Measurements from ENCODE around the gene MSI2.

DNA sequence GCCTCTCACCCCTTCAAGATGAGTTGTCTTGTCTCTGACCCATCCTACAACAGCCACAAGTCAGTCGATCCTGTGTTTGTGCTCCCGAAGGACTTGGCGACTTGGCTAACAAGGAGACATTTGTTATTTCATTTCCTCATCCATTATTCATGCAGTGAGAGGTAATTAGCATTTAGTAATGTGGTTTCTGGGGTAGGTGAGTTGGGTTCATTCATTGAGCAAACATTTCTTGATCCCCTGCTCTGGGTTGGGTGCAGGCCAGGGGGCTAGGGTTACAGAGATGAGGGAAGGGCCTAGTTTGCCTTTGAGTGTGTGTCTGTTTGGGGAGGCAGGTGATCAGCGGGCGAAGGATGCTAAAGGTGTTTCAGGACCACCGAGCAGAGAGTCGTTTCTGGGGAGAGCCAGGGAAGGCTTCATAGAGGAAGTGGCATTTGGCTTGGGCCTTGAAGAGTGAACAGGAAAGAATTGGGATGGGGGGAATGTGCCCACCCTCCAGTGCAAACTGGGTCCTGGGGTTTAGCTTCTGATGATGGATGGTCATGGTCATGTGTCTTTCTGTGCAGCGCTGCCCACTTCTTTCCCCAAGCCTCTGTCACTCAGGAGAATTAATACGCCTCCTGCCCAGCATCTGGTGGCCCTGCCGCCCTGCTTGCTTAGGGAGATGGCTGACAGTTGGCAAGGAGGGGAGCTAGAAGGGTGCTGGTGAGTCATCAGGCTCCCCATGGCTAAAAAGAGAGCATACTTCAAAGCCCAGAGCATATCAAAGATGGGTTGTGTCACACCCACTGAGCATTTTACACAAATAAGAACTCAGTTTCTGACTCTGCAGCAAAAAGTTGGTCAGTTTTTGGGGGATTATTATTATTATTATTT is 38.5 kb downstream of the MSI2 start:
- no peak for TF ChIP-seq YY1 (IDR thresholded peaks at IDR 0.05; ENCODE audit: insufficient read depth, insufficient read length)
- TF ChIP-seq ZNF274 (IDR thresholded peaks at IDR 0.05; ENCODE audit: low read depth, low read length), result no peak
- TF ChIP-seq SUZ12 (IDR thresholded peaks at IDR 0.05; ENCODE audit: extremely low read depth, insufficient read depth, insufficient read length), result no peak
